Head of caudate nucleus (tissue), 42 donors: ENCODE measurements around the gene ATF3.

ENCODE experiments used
- DNase-seq, 42 donors: peaks; one replicate each; pipeline versions ENCODE4 v3.0.0 to v3.0.0-alpha.2; 2020 to 2021; ENCODE audit warnings: mixed read lengths in 7 of 42
- intact Hi-C: fragments of 100-400 bp; cut with DNase I; formaldehyde crosslinking; loops from one replicate; pipeline ENCODE4 v1.15.0; 2022

Gene ATF3

DNA sequence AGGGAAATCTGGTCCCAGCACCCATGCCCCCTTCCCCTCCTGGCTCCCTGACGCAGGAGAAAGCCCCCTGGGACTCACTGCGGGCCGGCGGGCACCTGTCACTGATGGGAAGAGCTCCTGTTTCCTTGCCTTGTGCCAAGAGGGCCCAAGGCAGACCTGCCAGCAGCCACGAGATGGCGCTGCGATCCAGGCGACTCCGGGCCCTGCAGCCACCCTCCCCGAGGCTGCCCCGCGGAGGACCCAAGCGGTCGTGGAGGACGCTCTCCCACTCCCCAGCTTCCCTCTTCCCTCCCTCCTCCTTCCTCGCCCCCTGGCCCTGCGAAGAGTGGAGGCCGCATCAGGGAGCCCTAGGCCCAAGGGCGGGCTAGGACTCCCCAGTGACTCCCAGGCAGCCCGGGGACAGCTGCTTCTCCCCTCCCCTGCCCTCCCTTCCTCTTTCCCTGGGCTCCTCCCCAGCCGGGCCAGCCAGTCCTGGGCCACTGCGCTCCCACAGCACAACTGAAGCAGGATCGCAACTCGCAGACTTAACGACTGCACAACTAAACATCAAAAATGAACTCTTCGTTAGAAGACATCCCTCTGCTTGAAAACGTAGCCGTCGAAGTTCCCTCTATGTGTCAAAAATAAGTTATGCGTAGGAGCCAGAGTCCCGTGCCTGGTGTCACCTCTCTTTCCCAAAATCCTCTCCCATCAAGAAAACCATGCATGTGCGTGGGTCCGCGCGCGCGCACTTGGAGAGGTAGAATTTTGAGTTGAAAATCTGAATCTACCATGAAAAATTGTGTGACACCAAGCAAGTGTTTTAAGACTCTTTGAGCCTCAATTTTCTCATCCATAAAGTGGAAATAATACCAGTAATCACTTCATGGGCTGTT lies 56.9 kb downstream of the ATF3 start:
- intact Hi-C loops, result loop anchor here (10.0 kb wide), 2 partner anchors 89 to 119 kb away; no protein-coding TSS in a partner anchor

DNA sequence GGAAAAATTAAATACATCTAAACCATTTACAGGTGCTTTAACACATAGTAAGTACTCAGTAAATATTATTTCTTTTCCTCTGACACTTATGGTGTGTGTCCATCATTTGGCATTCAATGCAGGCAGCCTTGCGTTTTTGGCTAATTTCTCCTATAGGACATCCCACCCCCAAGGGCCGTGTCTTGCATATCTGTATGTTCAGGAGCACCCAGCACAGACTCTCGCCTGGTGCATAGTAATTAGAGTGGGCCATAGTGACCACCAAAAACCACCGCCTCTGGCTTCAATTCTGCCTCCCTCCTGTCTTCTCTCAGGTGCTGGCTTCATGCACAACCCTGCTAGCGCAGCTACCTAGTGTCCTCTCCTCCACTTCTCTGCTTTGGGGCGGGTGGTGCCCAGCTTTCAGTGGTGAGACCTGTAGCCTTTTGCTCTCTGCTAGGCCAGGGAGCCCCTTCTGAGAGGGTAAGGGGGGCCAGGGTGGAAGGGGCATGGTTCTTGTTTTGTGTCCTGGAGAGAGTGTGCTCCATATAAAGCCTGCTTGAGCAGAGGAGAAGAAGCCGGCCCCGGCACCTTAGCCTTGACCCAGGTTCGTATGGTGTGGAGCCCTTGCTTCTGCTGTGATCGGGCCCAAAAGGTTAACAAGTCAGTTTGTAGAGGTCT lies 57.7 kb downstream of the ATF3 start:
- intact Hi-C loops, result loop anchor here (10.0 kb wide), 2 partner anchors 89 to 119 kb away; no protein-coding TSS in a partner anchor
- DNase-seq, result peak in 1 of 42 donors; percentile 40

More for the DNA sequence above, 56.9 kb downstream of the ATF3 start:
- DNase-seq, result peak; percentile 50 to 92 (median 80)

DNA sequence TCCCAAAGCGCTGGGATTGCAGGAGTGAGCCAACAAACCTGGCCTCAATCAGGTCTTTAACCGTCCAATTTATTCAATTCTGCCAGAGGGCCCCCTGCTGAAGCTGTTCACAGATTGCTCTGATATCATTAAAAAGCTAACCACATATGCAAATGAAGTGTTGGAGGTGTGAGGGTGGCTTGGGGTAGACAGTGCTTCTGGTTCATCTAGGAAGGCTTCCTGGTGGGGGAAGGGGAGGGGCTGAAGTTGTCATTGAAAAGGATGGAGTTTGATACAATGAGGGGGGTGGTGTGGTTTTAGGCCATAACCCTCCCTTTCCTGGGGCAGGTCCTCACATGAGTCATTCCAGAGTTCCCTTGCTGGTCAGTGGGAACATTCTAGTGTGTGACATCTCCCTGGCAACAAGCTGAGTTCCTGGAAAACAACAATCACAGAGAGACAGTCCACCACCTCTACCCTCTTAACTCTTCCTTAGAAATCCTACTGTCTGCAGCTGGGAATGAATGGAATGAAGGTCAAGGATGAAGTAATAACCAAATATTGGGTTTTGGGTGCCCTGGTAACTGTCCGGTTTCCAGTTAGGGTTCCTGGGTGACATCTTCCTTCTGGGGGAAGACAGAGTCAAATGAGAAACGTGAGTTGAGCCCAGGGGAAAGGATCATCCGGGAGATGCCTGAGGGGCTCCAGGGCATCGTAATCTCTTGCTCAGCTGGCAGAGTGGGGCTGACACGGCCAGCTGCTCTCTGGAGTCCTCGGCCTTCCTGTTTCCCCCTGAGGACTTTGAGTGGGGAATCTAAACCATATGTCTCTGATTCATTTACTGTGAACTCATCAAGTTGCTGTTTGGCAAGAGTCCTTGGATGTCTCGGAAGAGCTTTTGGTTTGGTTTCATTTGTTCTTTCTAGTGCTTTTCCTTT lies 58.9 kb downstream of the ATF3 start:
- intact Hi-C loops, result loop anchor here (10.0 kb wide), 2 partner anchors 87 to 117 kb away; no protein-coding TSS in a partner anchor
- DNase-seq, result peak in 1 of 42 donors; percentile 38

DNA sequence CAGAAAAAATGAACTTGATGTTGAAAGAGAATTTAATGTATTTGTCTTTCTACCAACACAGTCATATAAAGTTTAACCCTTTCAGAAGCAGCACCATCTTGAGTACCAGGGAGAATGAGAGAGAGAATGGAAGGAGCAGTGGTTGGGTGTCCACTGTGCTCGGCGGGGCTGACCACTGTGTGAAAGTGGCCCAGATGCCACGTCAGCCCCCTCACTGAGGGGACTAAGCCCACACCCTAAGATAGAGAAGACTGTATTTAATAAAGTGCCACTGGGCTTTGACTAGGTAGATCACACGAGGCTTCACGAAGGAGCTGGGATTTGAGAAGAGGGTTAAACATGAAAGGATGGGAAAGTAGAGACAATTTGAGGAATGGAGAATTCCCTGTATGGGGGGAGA lies 59.9 kb downstream of the ATF3 start:
- intact Hi-C loops, result loop anchor here (10.0 kb wide), 2 partner anchors 86 to 116 kb away; no protein-coding TSS in a partner anchor
- DNase-seq, result peak in 1 of 42 donors; percentile 10

GRCh38 chr1:212669102-212669501 lies 60.5 kb downstream of the ATF3 start:
- DNase-seq, result peak in 1 of 42 donors; percentile 37
- intact Hi-C loops, result loop anchor here (10.0 kb wide), 2 partner anchors 86 to 116 kb away; no protein-coding TSS in a partner anchor

GRCh38 chr1:212669600-212669999 lies 61.0 kb downstream of the ATF3 start:
- intact Hi-C loops, result loop anchor here (10.0 kb wide), 2 partner anchors 85 to 115 kb away; no protein-coding TSS in a partner anchor
- peak in 1 of 42 donors; percentile 10 for DNase-seq

- intact Hi-C loops, result no loop called here
- peak in 1 of 42 donors; percentile 3 for DNase-seq
Observed at GRCh38 chr1:212670301-212670700, 61.7 kb downstream of the ATF3 start.
